ENCODE results near the gene DCLK1.
"Not testable (repeated sequence)": the region's sequence is repeated elsewhere in the genome, so short reads cannot be mapped to it uniquely, and the experiment has no call there.

Gene DCLK1

GRCh38 chr13:35979361-35979951 is 151.7 kb downstream of the DCLK1 start:
- Histone ChIP-seq H2AK5ac (ENCODE audit: low read length) (no peak overlapping the region), H4K5ac (ENCODE audit: low read length) (no peak overlapping the region), H2BK120ac (ENCODE audit: low read depth, low read length) (no peak overlapping the region), H3K23ac (ENCODE audit: low read length) (no peak overlapping the region), H3K36me3 (ENCODE audit: control insufficient read depth, insufficient read depth, low read length) (no peaks in the 10 kb centered on the region), H3K56ac (ENCODE audit: low read length) (no peak overlapping the region), H3K4me1 (ENCODE audit: control insufficient read depth, low read depth, low read length) (no peaks in the 10 kb centered on the region), H4K8ac (ENCODE audit: low read depth, low read length) (no peak overlapping the region), H3K79me2 (ENCODE audit: control insufficient read depth, insufficient read depth, low read length) (no peaks in the 10 kb centered on the region), H3K27me3 (ENCODE audit: insufficient read depth, low read length, poor library complexity) (no peaks in the 10 kb centered on the region), H2BK5ac (ENCODE audit: low read length) (no peak overlapping the region), H3K18ac (ENCODE audit: low read length) (no peak overlapping the region), H3K4ac (ENCODE audit: low read depth, low read length) (no peak overlapping the region), H3K4me3 (ENCODE audit: low read length) (no peak overlapping the region), H3K9ac (ENCODE audit: low read length) (no peak overlapping the region), H3K79me1 (ENCODE audit: low read length) (no peaks in the 10 kb centered on the region), H3K4me2 (ENCODE audit: low read length) (no peak overlapping the region), H2BK15ac (replicated peaks; ENCODE audit: low read depth) (no peak overlapping the region), H3K27ac (ENCODE audit: low read depth, low read length) (no peak overlapping the region)
- peak; percentile 39 for DNase-seq
- WGBS (ENCODE audit: extremely low coverage, insufficient coverage, low lambda C conversion rate), result no CpG with 5 or more reads among the region's 8 CpGs

DNA sequence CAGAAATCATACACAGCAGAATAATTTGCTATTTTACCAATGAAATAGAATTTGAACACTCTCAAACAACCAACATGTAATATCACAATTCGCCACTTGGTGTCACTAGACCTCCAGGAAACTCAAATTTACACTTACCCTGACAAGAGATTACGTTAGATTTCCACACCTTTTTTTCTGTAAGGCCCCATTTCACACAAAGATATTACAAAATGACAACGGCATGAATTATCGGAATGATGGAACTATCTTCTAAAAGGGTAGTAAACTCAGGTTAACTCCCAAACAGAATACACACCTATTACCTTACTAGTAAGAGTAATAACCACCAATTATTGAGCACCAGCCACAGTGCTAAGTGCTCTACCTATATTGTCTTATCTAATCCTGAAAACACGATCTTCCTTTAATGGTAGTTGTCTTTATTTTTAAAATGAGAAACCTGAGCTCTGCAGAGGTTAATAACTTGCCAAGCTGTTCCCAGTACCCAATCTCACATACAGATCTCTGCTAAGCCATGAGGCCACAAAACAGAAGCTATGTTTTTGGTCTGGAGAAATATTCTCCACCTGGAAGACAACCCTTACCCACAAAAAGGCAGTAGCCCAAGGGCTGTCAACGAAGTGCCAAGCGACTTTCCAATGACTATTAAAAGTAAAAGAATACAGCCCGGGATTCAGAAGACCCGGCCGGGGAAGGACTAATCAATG is 152.4 kb downstream of the DCLK1 start:
- Histone ChIP-seq H3K79me2 (ENCODE audit: control insufficient read depth, insufficient read depth, low read length) (no peaks in the 10 kb centered on the region), H4K8ac (ENCODE audit: low read depth, low read length) (no peak overlapping the region), H3K9ac (ENCODE audit: low read length) (no peak overlapping the region), H3K79me1 (ENCODE audit: low read length) (no peaks in the 10 kb centered on the region), H2AK5ac (ENCODE audit: low read length) (no peak overlapping the region), H2BK15ac (replicated peaks; ENCODE audit: low read depth) (no peak overlapping the region), H3K4me3 (ENCODE audit: low read length) (no peak overlapping the region), H3K27ac (ENCODE audit: low read depth, low read length) (no peak overlapping the region), H4K5ac (ENCODE audit: low read length) (no peak overlapping the region), H3K18ac (ENCODE audit: low read length) (no peak overlapping the region), H3K4me2 (ENCODE audit: low read length) (no peak overlapping the region), H3K27me3 (ENCODE audit: insufficient read depth, low read length, poor library complexity) (no peaks in the 10 kb centered on the region), H3K56ac (ENCODE audit: low read length) (no peak overlapping the region), H3K36me3 (ENCODE audit: control insufficient read depth, insufficient read depth, low read length) (no peaks in the 10 kb centered on the region), H2BK120ac (ENCODE audit: low read depth, low read length) (no peak overlapping the region), H2BK5ac (ENCODE audit: low read length) (no peak overlapping the region), H3K4ac (ENCODE audit: low read depth, low read length) (no peak overlapping the region), H3K23ac (ENCODE audit: low read length) (no peak overlapping the region), H3K4me1 (ENCODE audit: control insufficient read depth, low read depth, low read length) (no peaks in the 10 kb centered on the region)
- peak; percentile 67 for DNase-seq
- WGBS (ENCODE audit: extremely low coverage, insufficient coverage, low lambda C conversion rate), result no CpG with 5 or more reads among the region's 10 CpGs

DNA sequence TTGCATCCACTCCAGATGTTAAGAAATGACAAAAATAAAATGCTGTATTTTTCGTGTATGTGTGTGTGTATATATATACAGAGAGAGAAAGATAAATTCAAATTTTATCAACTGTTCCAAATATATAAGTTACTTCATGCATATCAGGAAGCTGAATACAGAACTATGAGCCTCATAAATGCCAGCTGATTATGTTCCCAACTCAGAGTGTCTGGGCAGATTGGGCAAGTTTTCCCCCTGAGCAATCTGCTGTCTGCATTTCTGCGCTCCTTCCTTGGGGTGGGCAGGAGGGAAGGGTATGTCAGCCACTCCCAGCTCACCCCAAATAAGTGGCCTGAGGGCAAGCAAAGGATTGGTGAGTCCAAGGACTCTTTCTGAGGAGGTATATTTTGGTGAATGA is 154.1 kb downstream of the DCLK1 start:
- no peak overlapping the region for H3K23ac ChIP-seq (ENCODE audit: low read length)
- H3K79me1 ChIP-seq (ENCODE audit: low read length), result no peaks in the 10 kb centered on the region
- H2AK5ac ChIP-seq (ENCODE audit: low read length), result no peak overlapping the region
- no peak overlapping the region for H3K4me2 ChIP-seq (ENCODE audit: low read length)
- no peak overlapping the region for H2BK5ac ChIP-seq (ENCODE audit: low read length)
- H3K9ac ChIP-seq (ENCODE audit: low read length), result no peak overlapping the region
- no peak overlapping the region for H3K18ac ChIP-seq (ENCODE audit: low read length)
- H3K4me1 ChIP-seq (ENCODE audit: control insufficient read depth, low read depth, low read length), result no peaks in the 10 kb centered on the region
- H3K56ac ChIP-seq (ENCODE audit: low read length), result no peak overlapping the region
- no peak overlapping the region for H3K4ac ChIP-seq (ENCODE audit: low read depth, low read length)
- no peaks in the 10 kb centered on the region for H3K79me2 ChIP-seq (ENCODE audit: control insufficient read depth, insufficient read depth, low read length)
- H2BK15ac ChIP-seq (replicated peaks; ENCODE audit: low read depth), result no peak overlapping the region
- no CpG with 5 or more reads among the region's 2 CpGs for WGBS (ENCODE audit: extremely low coverage, insufficient coverage, low lambda C conversion rate)
- no peak overlapping the region for H3K4me3 ChIP-seq (ENCODE audit: low read length)
- H3K27me3 ChIP-seq (ENCODE audit: insufficient read depth, low read length, poor library complexity), result no peaks in the 10 kb centered on the region
- DNase-seq, result no peak
- no peak overlapping the region for H3K27ac ChIP-seq (ENCODE audit: low read depth, low read length)
- H3K36me3 ChIP-seq (ENCODE audit: control insufficient read depth, insufficient read depth, low read length), result no peaks in the 10 kb centered on the region
- no peak overlapping the region for H2BK120ac ChIP-seq (ENCODE audit: low read depth, low read length)
- no peak overlapping the region for H4K5ac ChIP-seq (ENCODE audit: low read length)
- H4K8ac ChIP-seq (ENCODE audit: low read depth, low read length), result no peak overlapping the region

- Histone ChIP-seq H3K23ac (ENCODE audit: low read length) (no peak overlapping the region), H3K18ac (ENCODE audit: low read length) (no peak overlapping the region), H3K9ac (ENCODE audit: low read length) (no peak overlapping the region), H3K79me2 (ENCODE audit: control insufficient read depth, insufficient read depth, low read length) (no peaks in the 10 kb centered on the region), H2BK5ac (ENCODE audit: low read length) (no peak overlapping the region), H3K4me1 (ENCODE audit: control insufficient read depth, low read depth, low read length) (no peaks in the 10 kb centered on the region), H4K5ac (ENCODE audit: low read length) (no peak overlapping the region), H3K27ac (ENCODE audit: low read depth, low read length) (no peak overlapping the region), H3K4ac (ENCODE audit: low read depth, low read length) (no peak overlapping the region), H3K4me2 (ENCODE audit: low read length) (no peak overlapping the region), H3K36me3 (ENCODE audit: control insufficient read depth, insufficient read depth, low read length) (no peaks in the 10 kb centered on the region), H2AK5ac (ENCODE audit: low read length) (no peak overlapping the region), H4K8ac (ENCODE audit: low read depth, low read length) (no peak overlapping the region), H3K56ac (ENCODE audit: low read length) (no peak overlapping the region), H3K27me3 (ENCODE audit: insufficient read depth, low read length, poor library complexity) (no peaks in the 10 kb centered on the region), H3K4me3 (ENCODE audit: low read length) (no peak overlapping the region), H2BK15ac (replicated peaks; ENCODE audit: low read depth) (no peak overlapping the region), H2BK120ac (ENCODE audit: low read depth, low read length) (no peak overlapping the region), H3K79me1 (ENCODE audit: low read length) (no peaks in the 10 kb centered on the region)
- WGBS (ENCODE audit: extremely low coverage, insufficient coverage, low lambda C conversion rate), result no CpG with 5 or more reads among the region's 7 CpGs
- DNase-seq, result no peak
Measured at GRCh38 chr13:35976126-35976525, 155.1 kb downstream of the DCLK1 start.

- H3K79me1 ChIP-seq (ENCODE audit: low read length); H2AK5ac ChIP-seq (ENCODE audit: low read length); H4K8ac ChIP-seq (ENCODE audit: low read depth, low read length); H2BK120ac ChIP-seq (ENCODE audit: low read depth, low read length); H3K4me3 ChIP-seq (ENCODE audit: low read length); H4K5ac ChIP-seq (ENCODE audit: low read length); H3K56ac ChIP-seq (ENCODE audit: low read length); H3K4ac ChIP-seq (ENCODE audit: low read depth, low read length); H3K23ac ChIP-seq (ENCODE audit: low read length); H3K36me3 ChIP-seq (ENCODE audit: control insufficient read depth, insufficient read depth, low read length); H3K18ac ChIP-seq (ENCODE audit: low read length); H3K79me2 ChIP-seq (ENCODE audit: control insufficient read depth, insufficient read depth, low read length); H3K9ac ChIP-seq (ENCODE audit: low read length); H3K4me1 ChIP-seq (ENCODE audit: control insufficient read depth, low read depth, low read length); H2BK15ac ChIP-seq (replicated peaks; ENCODE audit: low read depth); DNase-seq; H3K4me2 ChIP-seq (ENCODE audit: low read length); H3K27ac ChIP-seq (ENCODE audit: low read depth, low read length); H2BK5ac ChIP-seq (ENCODE audit: low read length); H3K27me3 ChIP-seq (ENCODE audit: insufficient read depth, low read length, poor library complexity): not testable (repeated sequence)
- WGBS (ENCODE audit: extremely low coverage, insufficient coverage, low lambda C conversion rate), result no CpG with 5 or more reads among the region's 29 CpGs
Measured at GRCh38 chr13:35966951-35967350, 164.2 kb downstream of the DCLK1 start.

DNA sequence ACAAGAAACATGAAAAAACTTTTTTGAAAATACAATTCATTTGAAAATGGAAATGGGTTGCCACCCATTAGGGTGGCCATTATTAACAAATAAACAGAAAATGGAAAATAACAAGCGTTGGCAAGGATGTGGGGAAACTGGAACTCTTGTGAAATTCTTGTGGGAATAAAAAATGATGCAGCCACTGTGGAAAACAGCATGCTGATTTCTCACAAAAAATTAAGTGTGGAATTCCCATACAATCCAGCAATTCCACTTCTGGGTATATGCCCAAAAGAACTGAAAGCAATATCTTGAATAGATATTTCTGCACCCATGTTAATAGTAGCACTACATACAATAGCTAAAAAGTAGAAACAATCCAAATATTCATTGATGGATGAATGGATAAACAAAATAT is 165.2 kb downstream of the DCLK1 start:
- H3K9ac ChIP-seq (ENCODE audit: low read length), result no peak overlapping the region
- H4K5ac ChIP-seq (ENCODE audit: low read length), result no peak overlapping the region
- H2BK120ac ChIP-seq (ENCODE audit: low read depth, low read length), result no peak overlapping the region
- no peak for DNase-seq
- H3K27ac ChIP-seq (ENCODE audit: low read depth, low read length), result no peak overlapping the region
- no peaks in the 10 kb centered on the region for H3K4me1 ChIP-seq (ENCODE audit: control insufficient read depth, low read depth, low read length)
- no peak overlapping the region for H3K4me2 ChIP-seq (ENCODE audit: low read length)
- H3K18ac ChIP-seq (ENCODE audit: low read length), result no peak overlapping the region
- no peak overlapping the region for H3K4me3 ChIP-seq (ENCODE audit: low read length)
- H2BK5ac ChIP-seq (ENCODE audit: low read length), result no peak overlapping the region
- H4K8ac ChIP-seq (ENCODE audit: low read depth, low read length), result no peak overlapping the region
- H3K36me3 ChIP-seq (ENCODE audit: control insufficient read depth, insufficient read depth, low read length), result no peaks in the 10 kb centered on the region
- no peaks in the 10 kb centered on the region for H3K79me2 ChIP-seq (ENCODE audit: control insufficient read depth, insufficient read depth, low read length)
- no peaks in the 10 kb centered on the region for H3K27me3 ChIP-seq (ENCODE audit: insufficient read depth, low read length, poor library complexity)
- no peaks in the 10 kb centered on the region for H3K79me1 ChIP-seq (ENCODE audit: low read length)
- no CpG with 5 or more reads among the region's 1 CpG for WGBS (ENCODE audit: extremely low coverage, insufficient coverage, low lambda C conversion rate)
- no peak overlapping the region for H3K56ac ChIP-seq (ENCODE audit: low read length)
- H2AK5ac ChIP-seq (ENCODE audit: low read length), result no peak overlapping the region
- H3K23ac ChIP-seq (ENCODE audit: low read length), result no peak overlapping the region
- no peak overlapping the region for H3K4ac ChIP-seq (ENCODE audit: low read depth, low read length)
- H2BK15ac ChIP-seq (replicated peaks; ENCODE audit: low read depth), result no peak overlapping the region

Measured in mesendoderm (in vitro differentiated cells).